Endometrial microvascular endothelial cells (primary cell): ENCODE data around the gene SLC2A9. TPM values are rescaled to one million over a fixed set of nuclear protein-coding genes. Genes with fewer than 3 reads are reported as not detected.

Experiments used
- in situ Hi-C: cut with HindIII; loops from 2 replicates; pipeline ENCODE4 v1.10.0; 2017; ENCODE audit warnings: low sequenced_read_pairs, low pct_unique_long_range_greater_than_20kb; ENCODE audit errors: inconsistent ontology term
- total RNA-seq: library from RNA; depleted of rRNA; stranded (reverse); fragments of >200 nt; gene quantifications from one replicate; pipeline ENCODE4 v1.2.3, GENCODE V29; 2015; ENCODE audit errors: inconsistent ontology term

The SLC2A9 gene
- total RNA-seq, 1 donor from 2014 or later: 0.65 TPM

GRCh38 chr4:9944431-9945425 is 76.6 kb downstream of the SLC2A9 start:
- in situ Hi-C loops: no loop called here

- in situ Hi-C loops: no loop called here
Measured at GRCh38 chr4:9943761-9944160, 77.5 kb downstream of the SLC2A9 start.

- in situ Hi-C loops: no loop called here
Measured at GRCh38 chr4:9942921-9943600, 78.2 kb downstream of the SLC2A9 start.

GRCh38 chr4:9942139-9942538 is 79.2 kb downstream of the SLC2A9 start:
- in situ Hi-C loops: no loop called here

- in situ Hi-C loops: no loop called here
Measured at GRCh38 chr4:9940041-9940440, 81.3 kb downstream of the SLC2A9 start.

- in situ Hi-C loops: no loop called here
Measured at GRCh38 chr4:9938933-9939332, 82.4 kb downstream of the SLC2A9 start.

GRCh38 chr4:9937078-9937477 is 84.2 kb downstream of the SLC2A9 start:
- in situ Hi-C loops: no loop called here

- in situ Hi-C loops: no loop called here
Measured at GRCh38 chr4:9936129-9936644, 85.1 kb downstream of the SLC2A9 start.

GRCh38 chr4:9933956-9934355 is 87.3 kb downstream of the SLC2A9 start:
- in situ Hi-C loops: no loop called here

- in situ Hi-C loops: no loop called here
Measured at GRCh38 chr4:9933184-9933583, 88.1 kb downstream of the SLC2A9 start.

- in situ Hi-C loops: no loop called here
Measured at GRCh38 chr4:9932771-9933170, 88.5 kb downstream of the SLC2A9 start.

GRCh38 chr4:9931146-9931545 is 90.2 kb downstream of the SLC2A9 start:
- in situ Hi-C loops: no loop called here

GRCh38 chr4:9929111-9929510 is 92.2 kb downstream of the SLC2A9 start:
- in situ Hi-C loops: no loop called here

GRCh38 chr4:9927341-9928007 is 93.8 kb downstream of the SLC2A9 start:
- in situ Hi-C loops: no loop called here

GRCh38 chr4:9926586-9926985 is 94.7 kb downstream of the SLC2A9 start:
- in situ Hi-C loops: no loop called here

- in situ Hi-C loops: no loop called here
Measured at GRCh38 chr4:9925750-9926439, 95.4 kb downstream of the SLC2A9 start.

- in situ Hi-C loops: no loop called here
Measured at GRCh38 chr4:9924750-9925149, 96.5 kb downstream of the SLC2A9 start.

GRCh38 chr4:9923195-9923812 is 98.0 kb downstream of the SLC2A9 start:
- in situ Hi-C loops: no loop called here
